ENCODE results near the gene PELI2. TPM values are rescaled to one million over a fixed set of nuclear protein-coding genes. Genes with fewer than 3 reads are reported as not detected.

Gene PELI2
- total RNA-seq, 1 experiment from 2014 or later = 0.10 TPM

DNA sequence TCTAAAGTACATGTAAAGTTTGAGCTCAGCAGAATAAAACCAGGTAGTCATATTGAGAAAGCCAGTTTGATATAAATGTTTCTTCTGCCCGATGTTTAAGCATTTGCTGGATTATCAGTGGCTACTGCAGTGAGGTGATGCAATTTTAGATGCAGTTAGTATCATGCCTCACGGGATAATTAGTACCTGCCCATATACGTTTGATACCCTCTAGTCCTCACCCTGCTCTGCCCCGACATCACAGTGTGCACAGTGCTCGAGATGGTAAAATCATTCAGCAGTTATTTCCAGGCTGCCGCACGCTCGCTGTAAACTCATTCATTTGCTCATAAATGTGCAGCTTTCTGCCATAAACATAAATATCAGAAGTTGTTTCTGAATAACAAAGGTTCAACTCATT, 152.7 kb downstream of the PELI2 start:
- DNase-seq (ENCODE audit: low spot score) = no peak
- in situ Hi-C loops (cut with HindIII; ENCODE audit: low sequenced_read_pairs) = no loop called here

DNA sequence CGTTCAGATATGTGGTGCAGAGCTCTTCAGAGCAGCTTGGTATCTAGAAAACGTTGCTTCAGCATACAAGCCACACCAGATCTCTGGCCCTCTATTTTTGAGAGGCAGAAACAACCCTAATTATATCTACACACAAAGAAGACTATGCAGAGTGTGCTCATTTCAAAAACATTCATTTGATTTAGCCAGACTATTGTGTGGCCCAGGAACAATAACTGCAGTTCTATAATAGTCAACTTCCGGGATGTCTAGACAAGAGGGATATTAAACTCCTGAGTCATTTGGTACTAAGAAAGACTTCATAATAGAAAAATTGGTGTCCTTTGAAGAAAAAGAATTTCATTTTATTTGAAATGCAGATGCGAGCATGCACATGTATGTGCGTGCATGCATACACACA, 153.8 kb downstream of the PELI2 start:
- in situ Hi-C loops (cut with HindIII; ENCODE audit: low sequenced_read_pairs) = no loop called here
- no peak for DNase-seq (ENCODE audit: low spot score)

- in situ Hi-C loops (cut with HindIII; ENCODE audit: low sequenced_read_pairs) = no loop called here
- DNase-seq (ENCODE audit: low spot score) = no peak
Observed at GRCh38 chr14:56273155-56273554, 154.9 kb downstream of the PELI2 start.

DNA sequence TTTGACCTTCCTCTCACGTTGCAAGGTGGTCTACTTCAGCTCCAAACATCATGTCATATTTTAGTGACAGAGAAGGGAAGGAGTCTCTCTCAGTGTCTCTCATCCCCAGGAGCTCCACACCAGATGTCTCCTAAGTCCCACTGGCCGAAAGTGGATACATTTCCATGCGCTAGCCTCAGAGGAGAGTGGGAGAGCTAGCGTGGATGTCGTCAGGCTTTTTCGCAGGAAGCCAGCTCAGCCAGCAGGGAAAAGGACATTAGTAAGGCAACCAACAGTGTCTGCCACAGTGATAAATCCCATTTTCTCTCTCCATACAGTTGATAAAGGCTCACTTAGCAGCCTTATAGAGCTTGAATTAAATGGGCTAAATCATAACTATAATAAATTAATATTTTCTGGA, 155.7 kb downstream of the PELI2 start:
- in situ Hi-C loops (cut with HindIII; ENCODE audit: low sequenced_read_pairs) = no loop called here
- peak; percentile 44 for DNase-seq (ENCODE audit: low spot score)

DNA sequence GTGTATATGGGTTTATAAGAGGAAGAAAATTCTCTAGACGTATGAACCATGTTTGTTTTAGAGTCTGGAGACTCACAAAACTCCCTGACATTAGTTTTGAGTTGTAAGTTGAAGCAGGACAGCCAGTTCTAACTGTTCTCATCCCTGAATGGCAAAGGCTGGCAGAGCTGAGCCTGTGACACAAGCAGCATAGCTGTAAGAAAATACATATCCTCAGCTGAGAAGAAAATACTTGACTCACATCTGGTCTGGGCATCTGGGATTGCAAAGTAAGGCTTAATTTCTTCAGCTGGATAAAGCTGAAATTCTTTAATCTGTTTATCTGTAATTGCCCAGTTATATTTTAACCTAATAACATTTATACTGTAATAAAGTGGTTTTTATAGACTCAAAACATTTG, 156.3 kb downstream of the PELI2 start:
- in situ Hi-C loops (cut with HindIII; ENCODE audit: low sequenced_read_pairs) = no loop called here
- DNase-seq (ENCODE audit: low spot score) = no peak

DNA sequence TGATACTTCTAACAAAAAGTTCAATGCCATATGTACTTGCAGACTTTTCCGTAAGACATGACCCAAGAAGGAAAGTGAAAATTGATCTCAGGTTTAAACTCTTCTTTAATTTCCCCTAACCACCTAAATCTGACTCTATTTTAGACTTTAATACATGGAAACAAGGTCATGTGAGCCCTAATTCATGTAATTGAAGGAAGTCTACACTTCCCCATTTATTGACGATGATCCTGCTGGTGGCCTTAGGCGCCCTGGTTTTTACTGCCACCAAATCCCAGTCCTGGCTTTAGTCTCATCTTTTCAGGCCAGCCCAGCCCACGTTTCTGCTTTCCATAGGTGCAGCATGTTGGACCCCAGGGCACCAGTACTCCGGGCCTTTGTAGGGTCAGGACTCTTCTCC, 157.9 kb downstream of the PELI2 start:
- in situ Hi-C loops (cut with HindIII; ENCODE audit: low sequenced_read_pairs) = no loop called here
- DNase-seq (ENCODE audit: low spot score) = no peak

GRCh38 chr14:56278383-56278782, 160.2 kb downstream of the PELI2 start:
- in situ Hi-C loops (cut with HindIII; ENCODE audit: low sequenced_read_pairs) = no loop called here
- DNase-seq (ENCODE audit: low spot score) = no peak

DNA sequence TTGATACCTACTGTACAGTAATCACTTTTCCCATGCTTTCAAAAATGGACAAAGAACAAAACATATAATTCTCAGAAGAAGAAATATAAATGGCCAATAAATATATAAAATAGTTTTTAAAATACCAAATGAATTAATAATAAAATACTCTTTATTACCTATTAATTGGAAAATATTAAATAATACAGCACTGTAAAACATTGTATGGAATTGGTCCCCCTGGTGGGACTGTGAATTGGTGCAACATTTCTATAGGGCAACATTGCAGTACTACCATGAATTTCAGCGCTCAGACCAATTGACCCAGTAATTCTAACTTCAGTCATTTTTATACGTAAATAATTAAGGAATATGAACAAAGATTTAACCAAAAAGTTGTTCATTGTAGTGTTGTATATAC, 162.6 kb downstream of the PELI2 start:
- no peak for DNase-seq (ENCODE audit: low spot score)
- in situ Hi-C loops (cut with HindIII; ENCODE audit: low sequenced_read_pairs) = no loop called here

DNA sequence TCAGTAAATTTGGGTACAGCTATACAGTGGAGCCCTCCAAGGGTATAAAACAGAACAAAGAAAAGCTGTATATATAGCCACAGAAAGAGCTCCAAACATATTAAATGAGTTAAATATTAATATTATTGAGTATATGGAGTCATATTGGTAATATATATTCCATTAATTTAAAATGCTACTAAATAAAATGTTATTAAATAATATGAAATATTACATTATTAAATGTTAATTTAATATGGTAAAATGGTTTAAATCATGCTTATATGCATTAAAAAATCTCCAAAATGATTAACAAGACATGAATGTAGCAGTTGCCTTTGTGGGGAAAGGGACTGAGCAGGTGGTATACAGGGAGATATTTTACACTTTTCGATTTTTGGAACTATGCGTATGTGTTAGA, 164.0 kb downstream of the PELI2 start:
- no peak for DNase-seq (ENCODE audit: low spot score)
- in situ Hi-C loops (cut with HindIII; ENCODE audit: low sequenced_read_pairs) = no loop called here

DNA sequence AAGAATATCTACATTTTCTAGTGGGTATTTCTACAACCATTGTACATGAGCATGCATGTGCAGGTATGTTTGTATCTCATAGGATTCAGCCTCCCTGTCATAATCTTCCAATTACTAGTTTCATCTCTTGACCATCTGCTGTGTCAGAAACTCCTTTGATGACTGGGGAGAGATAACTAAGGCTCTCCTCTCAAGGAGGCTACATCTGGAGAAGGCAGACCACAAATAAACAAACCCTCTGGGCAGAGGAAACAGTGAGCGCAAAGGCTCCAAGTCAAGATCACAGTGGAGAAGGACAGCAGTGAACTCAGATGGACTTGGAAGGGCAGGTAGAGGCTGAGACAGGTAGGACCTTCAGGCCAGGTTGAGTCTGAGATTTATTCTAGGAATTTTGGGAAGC, 166.4 kb downstream of the PELI2 start:
- DNase-seq (ENCODE audit: low spot score) = no peak
- in situ Hi-C loops (cut with HindIII; ENCODE audit: low sequenced_read_pairs) = no loop called here

- DNase-seq (ENCODE audit: low spot score) = no peak
- in situ Hi-C loops (cut with HindIII; ENCODE audit: low sequenced_read_pairs) = no loop called here
Observed at GRCh38 chr14:56289155-56289554, 170.9 kb downstream of the PELI2 start.

DNA sequence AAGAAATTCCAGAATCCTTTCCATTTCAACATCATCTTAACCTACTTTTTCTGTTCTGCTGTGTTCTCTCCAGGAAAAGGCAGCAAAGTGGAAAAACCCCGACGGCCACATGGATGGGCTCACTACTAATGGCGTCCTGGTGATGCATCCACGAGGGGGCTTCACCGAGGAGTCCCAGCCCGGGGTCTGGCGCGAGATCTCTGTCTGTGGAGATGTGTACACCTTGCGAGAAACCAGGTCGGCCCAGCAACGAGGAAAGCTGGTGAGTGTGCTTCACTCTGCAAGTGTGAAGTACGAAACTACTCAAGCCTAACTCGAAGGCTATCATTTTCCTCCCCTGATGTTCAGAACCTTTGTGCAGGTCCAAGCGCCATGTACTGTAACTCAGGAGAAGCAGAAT, 172.0 kb downstream of the PELI2 start:
- in situ Hi-C loops (cut with HindIII; ENCODE audit: low sequenced_read_pairs) = no loop called here
- DNase-seq (ENCODE audit: low spot score) = no peak

DNA sequence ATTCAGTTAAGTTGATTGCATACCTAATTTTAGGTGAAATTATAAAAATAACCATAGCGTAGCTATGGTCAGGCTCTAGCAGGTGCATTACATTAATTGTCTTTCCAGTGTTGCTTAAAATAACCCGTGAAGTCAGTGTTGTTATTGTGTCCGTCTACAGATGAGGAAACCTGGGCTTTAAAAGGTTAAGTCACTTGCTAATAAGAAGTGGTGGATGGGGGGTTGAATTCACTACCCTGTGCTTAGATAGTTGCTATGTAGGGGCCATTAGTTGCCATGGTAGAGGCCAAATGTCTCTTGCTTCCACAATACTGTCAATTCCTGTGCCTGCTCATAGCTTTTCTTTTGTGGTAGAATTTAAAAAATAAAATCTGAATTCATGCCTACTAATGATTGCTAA, 174.8 kb downstream of the PELI2 start:
- in situ Hi-C loops (cut with HindIII; ENCODE audit: low sequenced_read_pairs) = no loop called here
- no peak for DNase-seq (ENCODE audit: low spot score)

DNA sequence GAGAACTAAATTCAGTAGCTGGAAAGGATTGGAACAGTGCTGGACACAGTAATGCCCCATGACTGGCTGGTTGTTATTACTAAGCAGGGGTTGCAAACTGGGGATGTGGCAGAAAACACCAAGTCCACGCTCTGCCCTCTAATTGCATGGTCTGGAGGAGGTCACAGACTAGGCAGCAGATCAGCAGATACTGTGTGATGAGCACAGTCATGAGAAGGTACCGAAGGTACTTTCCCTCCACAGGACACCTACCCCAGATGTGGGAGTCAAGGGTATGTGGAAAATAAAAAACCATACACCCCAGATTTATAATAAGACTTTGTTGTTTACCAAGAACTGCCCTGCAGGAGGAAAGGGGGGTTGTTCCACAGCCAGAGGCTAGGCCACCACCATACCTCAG, 175.3 kb downstream of the PELI2 start:
- in situ Hi-C loops (cut with HindIII; ENCODE audit: low sequenced_read_pairs) = no loop called here
- DNase-seq (ENCODE audit: low spot score) = no peak

DNA sequence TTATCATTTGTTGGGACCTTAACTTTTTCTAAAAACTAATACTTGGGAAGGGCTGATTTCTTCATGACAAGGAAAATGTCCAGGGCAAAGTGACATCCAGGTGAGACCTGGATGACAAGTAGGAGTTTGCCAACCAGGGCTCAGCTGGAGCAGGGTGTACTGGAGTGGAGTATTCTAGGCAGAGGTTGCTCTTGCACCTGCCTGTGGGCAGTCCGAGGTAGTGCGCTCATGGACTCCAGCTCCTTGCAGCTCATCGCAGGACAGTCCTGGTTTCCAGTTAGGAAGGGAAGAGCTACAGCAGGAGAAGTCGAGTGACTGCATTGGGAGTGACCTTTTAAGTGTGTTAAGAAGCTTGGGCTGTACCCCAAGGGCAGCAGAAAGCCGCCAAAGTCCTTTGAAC, 175.9 kb downstream of the PELI2 start:
- no peak for DNase-seq (ENCODE audit: low spot score)
- in situ Hi-C loops (cut with HindIII; ENCODE audit: low sequenced_read_pairs) = no loop called here

- in situ Hi-C loops (cut with HindIII; ENCODE audit: low sequenced_read_pairs) = no loop called here
Observed at GRCh38 chr14:56295743-56296142, 177.5 kb downstream of the PELI2 start.

DNA sequence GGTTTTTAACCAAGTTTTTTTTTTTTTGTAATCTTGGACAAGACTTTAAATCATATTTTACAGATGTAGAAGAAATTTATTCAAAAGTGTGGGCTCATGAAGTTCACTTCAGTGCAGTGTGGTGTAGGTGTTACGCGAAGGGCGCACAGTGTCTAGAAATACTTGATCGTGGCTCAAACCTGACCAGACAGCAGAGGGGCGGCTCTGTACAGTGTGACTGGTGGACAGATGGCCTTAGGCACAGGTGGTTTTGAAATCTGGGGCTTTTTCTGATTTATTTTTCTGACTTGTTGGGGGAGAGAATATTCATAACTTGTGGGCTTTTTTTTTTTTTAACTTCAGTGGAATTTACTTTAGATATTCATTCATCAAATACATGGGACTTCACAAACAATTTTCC, 179.2 kb downstream of the PELI2 start:
- in situ Hi-C loops (cut with HindIII; ENCODE audit: low sequenced_read_pairs) = no loop called here
- DNase-seq (ENCODE audit: low spot score) = peak; percentile 62

More at GRCh38 chr14:56295743-56296142, 177.5 kb downstream of the PELI2 start:
- DNase-seq (ENCODE audit: low spot score) = no peak

GRCh38 chr14:56299306-56299984, 181.2 kb downstream of the PELI2 start:
- in situ Hi-C loops (cut with HindIII; ENCODE audit: low sequenced_read_pairs) = no loop called here
- DNase-seq (ENCODE audit: low spot score) = no peak

- in situ Hi-C loops (cut with HindIII; ENCODE audit: low sequenced_read_pairs) = no loop called here
- DNase-seq (ENCODE audit: low spot score) = no peak
Observed at GRCh38 chr14:56300495-56300894, 182.3 kb downstream of the PELI2 start.

DNA sequence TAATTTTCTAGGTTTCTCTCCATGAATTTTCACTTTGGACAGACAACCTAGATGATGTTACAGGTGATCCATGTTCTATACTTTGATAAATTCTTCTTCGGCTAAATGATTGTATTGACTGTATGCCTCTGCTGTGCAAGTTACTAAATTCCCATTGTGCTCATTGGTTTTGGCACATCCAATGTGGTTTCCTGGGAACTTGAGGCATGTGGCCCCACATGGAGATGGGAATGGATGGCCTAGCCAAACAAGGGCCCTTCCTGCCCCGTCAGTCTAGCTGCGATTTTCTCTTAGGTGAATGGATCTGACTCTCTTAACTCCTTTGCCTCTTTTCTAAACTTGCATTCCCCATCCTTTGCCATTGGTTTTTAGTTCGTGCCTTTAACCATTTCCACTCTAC, 186.2 kb downstream of the PELI2 start:
- in situ Hi-C loops (cut with HindIII; ENCODE audit: low sequenced_read_pairs) = no loop called here
- DNase-seq (ENCODE audit: low spot score) = no peak

DNA sequence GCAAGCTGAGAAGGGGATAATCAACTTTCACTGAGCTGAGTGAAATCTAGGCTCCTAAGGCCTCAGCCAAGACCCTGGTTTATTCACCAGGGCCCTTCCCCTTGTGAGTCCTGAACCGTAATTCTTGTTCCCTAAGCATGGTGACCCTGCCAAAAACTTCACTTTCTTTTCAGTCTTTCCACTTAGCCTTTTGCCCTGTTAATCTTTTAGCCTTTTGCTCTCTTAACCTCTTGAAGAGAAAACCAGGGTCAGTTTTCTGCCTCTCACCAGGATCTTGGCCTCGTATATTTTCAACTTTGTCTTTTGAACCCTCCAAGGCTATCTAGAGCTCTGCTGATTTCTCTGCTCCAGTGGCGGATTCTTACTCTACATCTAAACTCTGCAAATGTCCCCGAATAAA, 191.0 kb downstream of the PELI2 start:
- DNase-seq (ENCODE audit: low spot score) = no peak
- in situ Hi-C loops (cut with HindIII; ENCODE audit: low sequenced_read_pairs) = no loop called here

GRCh38 chr14:56310643-56311042, 192.4 kb downstream of the PELI2 start:
- DNase-seq (ENCODE audit: low spot score) = no peak
- in situ Hi-C loops (cut with HindIII; ENCODE audit: low sequenced_read_pairs) = no loop called here

All from G401 (cell line).